Esophagus muscularis mucosa (tissue), 3 donors: ENCODE measurements around the gene ELP2.

Experiments
- POLR2A ChIP-seq: fragments of 450-650 bp; IDR thresholded peaks from one replicate; pipeline ENCODE4 v1.6.1; 2017; ENCODE audit warnings: antibody characterized with exemption, moderate library complexity, mild to moderate bottlenecking, low read depth
- TF ChIP-seq, protein P1 (sequence below), 3 experiments: fragments of 200-600 bp in 2 of 3; fragments of 450-650 bp in 1 of 3; sonication (generic) in 2 of 3; IDR thresholded peaks; one replicate each; pipeline ENCODE4 v1.5.1; 2017 to 2019; ENCODE audit warnings: antibody characterized with exemption in 3 of 3, mild to moderate bottlenecking in 2 of 3, moderate library complexity in 1 of 3

- TF ChIP-seq POLR2A: no peak
- TF ChIP-seq, protein P1, sequence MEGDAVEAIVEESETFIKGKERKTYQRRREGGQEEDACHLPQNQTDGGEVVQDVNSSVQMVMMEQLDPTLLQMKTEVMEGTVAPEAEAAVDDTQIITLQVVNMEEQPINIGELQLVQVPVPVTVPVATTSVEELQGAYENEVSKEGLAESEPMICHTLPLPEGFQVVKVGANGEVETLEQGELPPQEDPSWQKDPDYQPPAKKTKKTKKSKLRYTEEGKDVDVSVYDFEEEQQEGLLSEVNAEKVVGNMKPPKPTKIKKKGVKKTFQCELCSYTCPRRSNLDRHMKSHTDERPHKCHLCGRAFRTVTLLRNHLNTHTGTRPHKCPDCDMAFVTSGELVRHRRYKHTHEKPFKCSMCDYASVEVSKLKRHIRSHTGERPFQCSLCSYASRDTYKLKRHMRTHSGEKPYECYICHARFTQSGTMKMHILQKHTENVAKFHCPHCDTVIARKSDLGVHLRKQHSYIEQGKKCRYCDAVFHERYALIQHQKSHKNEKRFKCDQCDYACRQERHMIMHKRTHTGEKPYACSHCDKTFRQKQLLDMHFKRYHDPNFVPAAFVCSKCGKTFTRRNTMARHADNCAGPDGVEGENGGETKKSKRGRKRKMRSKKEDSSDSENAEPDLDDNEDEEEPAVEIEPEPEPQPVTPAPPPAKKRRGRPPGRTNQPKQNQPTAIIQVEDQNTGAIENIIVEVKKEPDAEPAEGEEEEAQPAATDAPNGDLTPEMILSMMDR (IDR thresholded peaks at IDR 0.05): no peak
These were observed 46.5 kb downstream of the ELP2 start for GRCh38 chr18:36176177-36176584.
